Measurements from ENCODE around the gene TCOF1. TPM values are rescaled to one million over a fixed set of nuclear protein-coding genes. Genes with fewer than 3 reads are reported as not detected.
A peak's percentile ranks its signal among the peaks of the same experiment; 100 is the strongest.

The TCOF1 gene
- total RNA-seq, 1 donor from 2014 or later: 65.3 TPM

GRCh38 chr5:150384701-150385100, 27.2 kb downstream of the TCOF1 start:
- no peak for DNase-seq (ENCODE audit: extremely low spot score, unreplicated experiment)
- Mint-ChIP-seq H3K4me3 (no peak overlapping the region), H3K4me1 (ENCODE audit: unreplicated experiment) (peaks cover 12% of the 10 kb centered on the region), H3K27me3 (no peaks in the 10 kb centered on the region), H3K9me3 (no peaks in the 10 kb centered on the region), H3K36me3 (peaks cover 16% of the 10 kb centered on the region), H3K27ac (no peak overlapping the region)
- no peak for TF ChIP-seq CTCF (conservative IDR thresholded peaks at IDR 0.05)

- TF ChIP-seq CTCF (conservative IDR thresholded peaks at IDR 0.05): no peak
- Mint-ChIP-seq H3K4me3 (no peak overlapping the region), H3K36me3 (peaks cover 21% of the 10 kb centered on the region), H3K27ac (no peak overlapping the region), H3K27me3 (no peaks in the 10 kb centered on the region), H3K4me1 (ENCODE audit: unreplicated experiment) (peaks cover 13% of the 10 kb centered on the region), H3K9me3 (no peaks in the 10 kb centered on the region)
- no peak for DNase-seq (ENCODE audit: extremely low spot score, unreplicated experiment)
Observed at GRCh38 chr5:150386024-150386855, 28.7 kb downstream of the TCOF1 start.

DNA sequence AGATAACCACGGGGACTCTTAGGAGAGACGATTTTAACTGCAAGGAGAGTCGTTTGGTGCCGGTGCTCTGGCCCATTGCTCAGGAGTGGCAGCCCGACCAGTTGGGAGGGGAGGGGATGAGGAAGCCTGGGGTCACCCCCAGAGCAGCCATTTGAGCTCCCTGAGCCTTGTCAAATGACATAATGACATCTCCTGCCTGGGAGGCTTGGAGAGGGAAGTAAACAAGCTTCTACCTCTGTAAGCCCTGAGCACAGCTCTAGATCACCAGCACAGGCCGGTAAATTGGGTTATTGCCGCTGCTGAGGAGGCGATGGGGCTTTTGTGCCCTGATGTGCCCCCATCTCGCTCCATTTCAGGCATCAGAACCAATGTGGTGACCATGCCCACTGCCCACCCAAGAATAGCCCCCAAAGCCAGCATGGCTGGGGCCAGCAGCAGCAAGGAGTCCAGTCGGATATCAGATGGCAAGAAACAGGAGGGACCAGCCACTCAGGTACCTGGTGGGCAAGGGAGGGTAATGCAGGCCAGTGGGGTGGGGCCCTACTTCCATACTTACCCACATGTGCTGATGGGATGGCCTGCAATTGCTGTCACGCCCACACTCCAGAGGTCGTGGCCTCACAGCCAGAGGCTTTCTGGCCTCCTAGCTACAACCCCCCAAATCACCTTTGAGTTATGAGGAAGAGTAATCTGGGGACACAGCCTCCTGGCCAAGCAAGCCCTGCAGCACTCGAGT, 32.2 kb downstream of the TCOF1 start:
- H3K4me1 Mint-ChIP-seq (ENCODE audit: unreplicated experiment): peaks cover 13% of the 10 kb centered on the region
- no peaks in the 10 kb centered on the region for H3K27me3 Mint-ChIP-seq
- H3K9me3 Mint-ChIP-seq: no peaks in the 10 kb centered on the region
- no peak for DNase-seq (ENCODE audit: extremely low spot score, unreplicated experiment)
- H3K36me3 Mint-ChIP-seq: peaks cover 16% of the 10 kb centered on the region
- peak; percentile 23 for TF ChIP-seq CTCF (conservative IDR thresholded peaks at IDR 0.05)
- H3K27ac Mint-ChIP-seq: no peak overlapping the region
- H3K4me3 Mint-ChIP-seq: no peak overlapping the region

DNA sequence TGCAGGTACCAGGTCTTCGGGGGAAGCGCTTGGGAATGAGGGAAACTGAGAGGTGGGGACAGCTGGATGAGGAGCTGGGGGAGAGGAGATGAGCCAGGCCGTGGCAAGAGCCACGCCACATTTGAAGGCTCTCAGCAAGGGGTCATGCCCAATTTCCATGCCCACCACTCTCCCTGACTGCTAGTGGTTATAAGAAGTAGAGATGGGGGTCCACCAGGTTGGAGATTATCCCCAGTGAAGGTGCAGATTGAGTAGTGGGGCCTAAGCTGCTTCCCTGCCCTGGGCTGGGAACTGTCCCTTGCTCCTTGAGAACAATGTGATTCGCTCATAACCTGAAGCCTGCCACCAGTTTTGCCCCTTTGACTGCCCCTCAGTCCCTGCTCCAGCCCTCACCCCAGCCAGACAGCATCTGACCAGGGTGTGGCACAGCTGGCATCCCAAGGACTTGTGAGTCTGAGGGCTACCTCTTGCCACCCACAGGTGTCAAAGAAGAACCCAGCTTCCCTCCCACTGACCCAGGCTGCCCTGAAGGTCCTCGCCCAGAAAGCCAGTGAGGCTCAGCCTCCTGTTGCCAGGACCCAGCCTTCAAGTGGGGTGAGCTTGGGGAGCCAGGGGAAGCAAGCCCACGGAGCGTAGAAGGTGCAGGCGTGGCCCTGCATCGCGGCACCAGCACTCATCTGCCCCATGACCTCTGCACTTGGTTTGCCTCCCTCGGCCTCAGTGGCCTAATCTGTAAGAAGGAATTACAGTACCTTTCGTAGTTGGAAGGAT, 33.8 kb downstream of the TCOF1 start:
- peaks cover 13% of the 10 kb centered on the region for H3K4me1 Mint-ChIP-seq (ENCODE audit: unreplicated experiment)

More for the DNA sequence above, 33.8 kb downstream of the TCOF1 start:
- no peaks in the 10 kb centered on the region for H3K27me3 Mint-ChIP-seq
- no peaks in the 10 kb centered on the region for H3K9me3 Mint-ChIP-seq
- H3K36me3 Mint-ChIP-seq: peaks cover 23% of the 10 kb centered on the region
- no peak for DNase-seq (ENCODE audit: extremely low spot score, unreplicated experiment)
- no peak for TF ChIP-seq CTCF (conservative IDR thresholded peaks at IDR 0.05)
- H3K4me3 Mint-ChIP-seq: no peak overlapping the region
- no peak overlapping the region for H3K27ac Mint-ChIP-seq

Measured in type B pancreatic cell (in vitro differentiated cells).